Measurements from ENCODE around the gene SRPRB.

SRPRB gene

GRCh38 chr3:133828576-133829309 lies 23.1 kb downstream of the SRPRB start:
- no peak for DNase-seq

- no peak for DNase-seq
These were observed 23.7 kb downstream of the SRPRB start for GRCh38 chr3:133829310-133829707.

GRCh38 chr3:133830071-133830470 lies 24.5 kb downstream of the SRPRB start:
- DNase-seq, result no peak

- no peak for DNase-seq
These were observed 26.6 kb downstream of the SRPRB start for GRCh38 chr3:133831966-133832801.

- no peak for DNase-seq
These were observed 27.2 kb downstream of the SRPRB start for GRCh38 chr3:133832802-133833144.

GRCh38 chr3:133833267-133833666 lies 27.7 kb downstream of the SRPRB start:
- DNase-seq, result no peak

- no peak for DNase-seq
These were observed 28.4 kb downstream of the SRPRB start for GRCh38 chr3:133833880-133834620.

- DNase-seq, result no peak
These were observed 29.2 kb downstream of the SRPRB start for GRCh38 chr3:133834621-133835417.

GRCh38 chr3:133835418-133835743 lies 29.8 kb downstream of the SRPRB start:
- DNase-seq, result no peak

- DNase-seq, result no peak
These were observed 30.3 kb downstream of the SRPRB start for GRCh38 chr3:133835961-133836360.

- DNase-seq, result no peak
These were observed 31.0 kb downstream of the SRPRB start for GRCh38 chr3:133836497-133837158.

GRCh38 chr3:133837487-133838295 lies 32.1 kb downstream of the SRPRB start:
- DNase-seq, result no peak

GRCh38 chr3:133838296-133838789 lies 32.7 kb downstream of the SRPRB start:
- no peak for DNase-seq

GRCh38 chr3:133838916-133839800 lies 33.5 kb downstream of the SRPRB start:
- no peak for DNase-seq

GRCh38 chr3:133840055-133840737 lies 34.6 kb downstream of the SRPRB start:
- no peak for DNase-seq

- no peak for DNase-seq
These were observed 35.2 kb downstream of the SRPRB start for GRCh38 chr3:133840767-133841166.

GRCh38 chr3:133841196-133841595 lies 35.6 kb downstream of the SRPRB start:
- no peak for DNase-seq

GRCh38 chr3:133842158-133842557 lies 36.5 kb downstream of the SRPRB start:
- DNase-seq, result no peak

- DNase-seq, result no peak
These were observed 38.0 kb downstream of the SRPRB start for GRCh38 chr3:133843634-133844033.

GRCh38 chr3:133845127-133845526 lies 39.5 kb downstream of the SRPRB start:
- DNase-seq, result no peak
